Measurements from ENCODE around the gene DNAJA1.

- TF ChIP-seq POLR2AphosphoS5 (IDR thresholded peaks at IDR 0.05; ENCODE audit: low read depth, low read length) = no peak
- no peak for TF ChIP-seq TAF1 (IDR thresholded peaks at IDR 0.05; ENCODE audit: borderline replicate concordance, low read depth, low read length)
- TF ChIP-seq POLR2A (IDR thresholded peaks at IDR 0.05; ENCODE audit: low read depth, low read length) = no peak
Observed at GRCh38 chr9:33042473-33042872, 17.4 kb downstream of the DNAJA1 start.

All from GM12892 (cell line).